ENCODE results near the gene ZMYND11.
"Not testable (repeated sequence)": the region's sequence is repeated elsewhere in the genome, so short reads cannot be mapped to it uniquely, and the experiment has no call there.

GRCh38 chr10:300580-300979 is 165.3 kb downstream of the ZMYND11 start:
- not testable (repeated sequence) for TF ChIP-seq ZKSCAN1 (IDR thresholded peaks at IDR 0.05; ENCODE audit: low read depth, low read length); RHOXF2B (CRISPR knock-in tag; conservative IDR thresholded peaks at IDR 0.05); PHB2 (IDR thresholded peaks at IDR 0.05; ENCODE audit: low read depth); TBP (optimal IDR thresholded peaks at IDR 0.05; ENCODE audit: low read depth, low read length)
- TF ChIP-seq, protein P1, sequence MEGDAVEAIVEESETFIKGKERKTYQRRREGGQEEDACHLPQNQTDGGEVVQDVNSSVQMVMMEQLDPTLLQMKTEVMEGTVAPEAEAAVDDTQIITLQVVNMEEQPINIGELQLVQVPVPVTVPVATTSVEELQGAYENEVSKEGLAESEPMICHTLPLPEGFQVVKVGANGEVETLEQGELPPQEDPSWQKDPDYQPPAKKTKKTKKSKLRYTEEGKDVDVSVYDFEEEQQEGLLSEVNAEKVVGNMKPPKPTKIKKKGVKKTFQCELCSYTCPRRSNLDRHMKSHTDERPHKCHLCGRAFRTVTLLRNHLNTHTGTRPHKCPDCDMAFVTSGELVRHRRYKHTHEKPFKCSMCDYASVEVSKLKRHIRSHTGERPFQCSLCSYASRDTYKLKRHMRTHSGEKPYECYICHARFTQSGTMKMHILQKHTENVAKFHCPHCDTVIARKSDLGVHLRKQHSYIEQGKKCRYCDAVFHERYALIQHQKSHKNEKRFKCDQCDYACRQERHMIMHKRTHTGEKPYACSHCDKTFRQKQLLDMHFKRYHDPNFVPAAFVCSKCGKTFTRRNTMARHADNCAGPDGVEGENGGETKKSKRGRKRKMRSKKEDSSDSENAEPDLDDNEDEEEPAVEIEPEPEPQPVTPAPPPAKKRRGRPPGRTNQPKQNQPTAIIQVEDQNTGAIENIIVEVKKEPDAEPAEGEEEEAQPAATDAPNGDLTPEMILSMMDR (IDR thresholded peaks at IDR 0.05 in 2 of 3, conservative IDR thresholded peaks at IDR 0.05 in 1 of 3; ENCODE audit: insufficient read depth in 2 of 3, low read depth in 1 of 3, low read length in 3 of 3): not testable (repeated sequence)

Data from K562 (cell line).